H1 (cell line): Measurements from ENCODE around the gene CDH16. TPM values are rescaled to one million over a fixed set of nuclear protein-coding genes. Genes with fewer than 3 reads are reported as not detected.

ENCODE experiments used
- CTCF ChIA-PET: fragments of 300-600 bp; sonication (Branson Sonifier 250); formaldehyde crosslinking; loops from one replicate; lab custom pipeline; 2021; ENCODE audit not compliant: partially characterized antibody; lab: Charles Lee
- POLR2A ChIA-PET: fragments of 300-600 bp; sonication (Branson Sonifier 250); formaldehyde crosslinking; loops from one replicate; lab custom pipeline; 2021; ENCODE audit warnings: inconsistent platforms; ENCODE audit not compliant: partially characterized antibody; lab: Charles Lee
- DNase-seq, 2 experiments: peaks; one replicate each; pipeline versions ENCODE4 v3.0.0 to v3.0.0-alpha.2; 2010 to 2022; ENCODE audit warnings: low spot score in 2 of 2, low read depth in 1 of 2, mixed read lengths in 1 of 2
- FAIRE-seq: peaks from 2 replicates; lab custom pipeline; 2011; peaks lifted over from hg19 to GRCh38; lab: Jason Lieb, UNC
- H2AFZ ChIP-seq: 2 replicates; pipeline ENCODE4 v1.8.1; 2012; ENCODE audit warnings: low read length, inconsistent platforms
- H2AK5ac ChIP-seq: 2 replicates; pipeline ENCODE4 v1.6.1; 2013; ENCODE audit warnings: low read depth, low read length
- H2BK120ac ChIP-seq: replicated peaks from 2 replicates; pipeline ENCODE3; 2013; ENCODE audit warnings: low read depth, low read length, inconsistent platforms
- H2BK12ac ChIP-seq: 2 replicates; pipeline ENCODE4 v1.6.1; 2013; ENCODE audit warnings: low read depth, low read length
- H2BK15ac ChIP-seq: 2 replicates; pipeline ENCODE4 v1.6.1; 2013; ENCODE audit warnings: low read length
- H2BK20ac ChIP-seq: 2 replicates; pipeline ENCODE4 v1.6.1; 2013; ENCODE audit warnings: low read length
- H2BK5ac ChIP-seq: 2 replicates; pipeline ENCODE4 v1.6.1; 2013; ENCODE audit warnings: low read depth, low read length
- H3K14ac ChIP-seq: 2 replicates; pipeline ENCODE4 v1.6.1; 2013; ENCODE audit warnings: inconsistent platforms; ENCODE audit not compliant: insufficient read length
- H3K18ac ChIP-seq: 2 replicates; pipeline ENCODE4 v1.6.1; 2013; ENCODE audit warnings: low read length; ENCODE audit errors: extremely low read depth
- H3K23ac ChIP-seq: 2 replicates; pipeline ENCODE4 v1.6.1; 2013; ENCODE audit warnings: inconsistent platforms; ENCODE audit not compliant: insufficient read length
- H3K23me2 ChIP-seq: 2 replicates; pipeline ENCODE4 v1.6.1; 2013; ENCODE audit warnings: low read depth, low read length
- H3K27ac ChIP-seq: 2 replicates; pipeline ENCODE4 v1.6.1; 2011; ENCODE audit warnings: low read depth, low read length, inconsistent platforms
- H3K27me3 ChIP-seq, 4 experiments: replicated peaks in 1 of 4; 1 replicate in 1 of 4; 2 replicates in 3 of 4; pipeline versions ENCODE4 v1.6.1 to v1.8.1; 2011 to 2013; ENCODE audit warnings: low read length in 3 of 4, mild to moderate bottlenecking in 3 of 4, inconsistent platforms in 2 of 4, mixed read lengths in 2 of 4, moderate library complexity in 1 of 4; ENCODE audit not compliant: control insufficient read depth in 3 of 4, insufficient read depth in 3 of 4; ENCODE audit errors: extremely low read depth in 1 of 4
- H3K36me3 ChIP-seq, 4 experiments: 2 replicates each; pipeline versions ENCODE4 v1.6.1 to v1.8.1; 2011 to 2013; ENCODE audit warnings: mild to moderate bottlenecking in 4 of 4, low read length in 3 of 4, moderate library complexity in 2 of 4, control low read depth in 1 of 4, inconsistent platforms in 1 of 4; ENCODE audit not compliant: insufficient read depth in 4 of 4, control insufficient read depth in 2 of 4
- H3K4ac ChIP-seq: replicated peaks from 2 replicates; pipeline ENCODE3; 2013; ENCODE audit warnings: low read length, low read depth, mixed read lengths, inconsistent platforms; ENCODE audit not compliant: insufficient read length
- H3K4me1 ChIP-seq, 4 experiments: replicated peaks in 1 of 4; 1 replicate in 1 of 4; 2 replicates in 3 of 4; pipeline versions ENCODE4 v1.6.1 to v1.8.1; 2011 to 2013; ENCODE audit warnings: low read length in 3 of 4, inconsistent platforms in 2 of 4, mixed read lengths in 1 of 4; ENCODE audit not compliant: insufficient read depth in 4 of 4, control insufficient read depth in 3 of 4
- H3K4me2 ChIP-seq, 2 experiments: 2 replicates each; pipeline versions ENCODE4 v1.6.1 to v1.8.1; 2011 to 2013; ENCODE audit warnings: low read depth in 2 of 2, low read length in 2 of 2, control low read depth in 1 of 2, inconsistent platforms in 1 of 2, mild to moderate bottlenecking in 1 of 2; ENCODE audit not compliant: insufficient read depth in 1 of 2
- H3K4me3 ChIP-seq, 4 experiments: fragments of 200-600, 300-600 bp in 1 of 4; sonication (generic), shearing (Covaris generic), sonication (Bioruptor Twin) in 1 of 4; 2 replicates each; pipeline versions ENCODE4 v1.5.1 to v1.8.1; 2011 to 2016; ENCODE audit warnings: low read length in 4 of 4, low read depth in 3 of 4, control low read depth in 2 of 4, inconsistent platforms in 2 of 4, mild to moderate bottlenecking in 2 of 4, mixed read lengths in 1 of 4, moderate library complexity in 1 of 4; ENCODE audit not compliant: insufficient read depth in 2 of 4; ENCODE audit errors: extremely low read depth in 1 of 4
- H3K56ac ChIP-seq: replicated peaks from 2 replicates; pipeline ENCODE3; 2013; ENCODE audit warnings: low read depth, mild to moderate bottlenecking, mixed read lengths, low read length, inconsistent platforms; ENCODE audit not compliant: insufficient read length
- H3K79me1 ChIP-seq: 2 replicates; pipeline ENCODE4 v1.6.1; 2013; ENCODE audit warnings: low read depth, low read length, control low read depth
- H3K79me2 ChIP-seq, 2 experiments: 2 replicates each; pipeline versions ENCODE4 v1.6.1 to v1.8.1; 2012 to 2013; ENCODE audit warnings: low read length in 2 of 2, mild to moderate bottlenecking in 2 of 2, inconsistent platforms in 1 of 2; ENCODE audit not compliant: insufficient read depth in 2 of 2, control insufficient read depth in 1 of 2
- H3K9ac ChIP-seq, 4 experiments: replicated peaks in 1 of 4; 1 replicate in 1 of 4; 2 replicates in 3 of 4; pipeline versions ENCODE4 v1.6.1 to v1.8.1; 2011 to 2013; ENCODE audit warnings: low read depth in 3 of 4, low read length in 3 of 4, control low read depth in 2 of 4, mild to moderate bottlenecking in 2 of 4, moderate library complexity in 2 of 4, inconsistent platforms in 1 of 4; ENCODE audit errors: extremely low read depth in 1 of 4
- H3K9me3 ChIP-seq, 2 experiments: 2 replicates each; pipeline versions ENCODE4 v1.6.1 to v1.8.1; 2012 to 2013; ENCODE audit warnings: mild to moderate bottlenecking in 2 of 2, moderate library complexity in 2 of 2, control low read depth in 1 of 2, inconsistent platforms in 1 of 2, low read depth in 1 of 2, low read length in 1 of 2, mixed read lengths in 1 of 2; ENCODE audit not compliant: insufficient read depth in 2 of 2
- H4K20me1 ChIP-seq, 2 experiments: replicated peaks in 1 of 2; 2 replicates each; pipeline versions ENCODE3 to v1.8.1; 2011 to 2013; ENCODE audit warnings: inconsistent platforms in 2 of 2, low read length in 2 of 2, mild to moderate bottlenecking in 1 of 2; ENCODE audit not compliant: insufficient read depth in 2 of 2, control insufficient read depth in 1 of 2
- H4K5ac ChIP-seq: 2 replicates; pipeline ENCODE4 v1.6.1; 2013; ENCODE audit warnings: low read length, low read depth, mixed read lengths, inconsistent platforms; ENCODE audit not compliant: insufficient read length
- H4K8ac ChIP-seq: 2 replicates; pipeline ENCODE4 v1.8.0; 2013; ENCODE audit warnings: mild to moderate bottlenecking, moderate library complexity, low read length, inconsistent platforms; ENCODE audit not compliant: insufficient read depth; ENCODE audit errors: extremely low read depth
- H4K91ac ChIP-seq: replicated peaks from 2 replicates; pipeline ENCODE3; 2013; ENCODE audit warnings: low read length, mixed read lengths, inconsistent platforms; ENCODE audit not compliant: insufficient read length
- ASH2L ChIP-seq: fragments of 200-600, 300-600 bp; sonication (generic); IDR thresholded peaks from one replicate; pipeline ENCODE4 v1.7.1; 2017; ENCODE audit warnings: low read length
- BRCA1 ChIP-seq: IDR thresholded peaks from 2 replicates; pipeline ENCODE4 v1.6.1; 2012; ENCODE audit warnings: low read depth, low read length, improper control_type of control experiment
- EGR1 ChIP-seq: IDR thresholded peaks from 2 replicates; pipeline ENCODE4 v1.6.1; 2011; ENCODE audit warnings: low read depth, low read length, borderline replicate concordance
- HDAC2 ChIP-seq, 2 experiments: fragments of 300-600 bp in 1 of 2; sonication (generic) in 1 of 2; IDR thresholded peaks; 2 replicates each; pipeline ENCODE4 v1.6.1; 2011 to 2012; ENCODE audit warnings: low read depth in 2 of 2, low read length in 2 of 2, mild to moderate bottlenecking in 2 of 2, moderate library complexity in 2 of 2, borderline replicate concordance in 1 of 2, inconsistent platforms in 1 of 2
- KDM5A ChIP-seq: fragments of 200-600 bp; IDR thresholded peaks from 2 replicates; pipeline ENCODE4 v1.7.1; 2012; ENCODE audit warnings: mild to moderate bottlenecking, low read length, inconsistent platforms, mixed read lengths
- POLR2A ChIP-seq, 2 experiments: IDR thresholded peaks; 1 replicate in 1 of 2; 2 replicates in 1 of 2; pipeline ENCODE4 v1.6.1; 2011; ENCODE audit warnings: low read depth in 2 of 2, low read length in 2 of 2, mild to moderate bottlenecking in 2 of 2; ENCODE audit errors: control extremely low read depth in 1 of 2
- POLR2AphosphoS5 ChIP-seq: IDR thresholded peaks from 2 replicates; pipeline ENCODE4 v1.6.1; 2011; ENCODE audit warnings: low read depth, low read length
- RFX5 ChIP-seq: IDR thresholded peaks from 2 replicates; pipeline ENCODE4 v1.6.1; 2011; ENCODE audit warnings: low read depth, low read length, improper control_type of control experiment, borderline replicate concordance
- RXRA ChIP-seq: IDR thresholded peaks from 2 replicates; pipeline ENCODE4 v1.6.1; 2011; ENCODE audit warnings: low read depth, mild to moderate bottlenecking, low read length, moderate library complexity; ENCODE audit not compliant: insufficient read depth
- SIRT6 ChIP-seq: IDR thresholded peaks from one replicate; pipeline ENCODE4 v1.7.1; 2012; ENCODE audit warnings: low read length, inconsistent platforms
- SP4 ChIP-seq: IDR thresholded peaks from 2 replicates; pipeline ENCODE4 v1.6.1; 2012; ENCODE audit warnings: low read length, inconsistent platforms
- SUZ12 ChIP-seq: fragments of 200-600 bp; sonication (generic); IDR thresholded peaks from 2 replicates; pipeline ENCODE4 v1.6.1; 2012; ENCODE audit warnings: mild to moderate bottlenecking, inconsistent platforms, low read length, moderate library complexity, mixed read lengths
- WGBS, 2 experiments: shearing (Covaris generic) in 1 of 2; methylation state at CpG; one replicate each; pipeline versions ENCODE4 v1.1.6 to v1.1.7; 2013 to 2015; ENCODE audit warnings: low lambda C conversion rate in 2 of 2, mixed read lengths in 2 of 2, inconsistent platforms in 1 of 2, low coverage in 1 of 2, missing lambda C conversion rate in 1 of 2; ENCODE audit not compliant: insufficient replicate concordance in 2 of 2, insufficient coverage in 1 of 2, insufficient read length in 1 of 2; ENCODE audit errors: extremely low coverage in 1 of 2, missing lambda C conversion rate in 1 of 2; 5-methylcytosine and 5-hydroxymethylcytosine counted together
- polyA plus RNA-seq, 7 experiments: library from polyadenylated mRNA; depleted of rRNA in 3 of 7; stranded (reverse) in 5 of 7; unstranded in 2 of 7; fragments of >200 nt in 5 of 7; fragments of 200-250 nt in 2 of 7; gene quantifications; 1 replicate in 5 of 7; 2 replicates in 1 of 7; 4 replicates in 1 of 7; pipeline versions ENCODE4 v1.2.1 to v1.2.3, GENCODE V29; 2011 to 2013; ENCODE audit warnings: missing spikeins in 2 of 7, mixed read lengths in 2 of 7
- total RNA-seq: library from RNA; stranded (reverse); fragmentation: NEBNext Ultra II Directional; extraction: Animal tissue kit (Norgen Biotek cat#: 25700); gene quantifications from 2 replicates; pipeline ENCODE4 v1.2.1, GENCODE V29; 2021
- TF ChIP-seq, protein P1 (sequence below): IDR thresholded peaks from 2 replicates; pipeline ENCODE4 v1.6.1; 2012; ENCODE audit warnings: low read length, inconsistent platforms

Gene CDH16
- total and polyA plus RNA-seq, 2 of the 8 experiments (the other 6 are each of a cell fraction or from before 2014, with no cell fraction given): not detected

DNA sequence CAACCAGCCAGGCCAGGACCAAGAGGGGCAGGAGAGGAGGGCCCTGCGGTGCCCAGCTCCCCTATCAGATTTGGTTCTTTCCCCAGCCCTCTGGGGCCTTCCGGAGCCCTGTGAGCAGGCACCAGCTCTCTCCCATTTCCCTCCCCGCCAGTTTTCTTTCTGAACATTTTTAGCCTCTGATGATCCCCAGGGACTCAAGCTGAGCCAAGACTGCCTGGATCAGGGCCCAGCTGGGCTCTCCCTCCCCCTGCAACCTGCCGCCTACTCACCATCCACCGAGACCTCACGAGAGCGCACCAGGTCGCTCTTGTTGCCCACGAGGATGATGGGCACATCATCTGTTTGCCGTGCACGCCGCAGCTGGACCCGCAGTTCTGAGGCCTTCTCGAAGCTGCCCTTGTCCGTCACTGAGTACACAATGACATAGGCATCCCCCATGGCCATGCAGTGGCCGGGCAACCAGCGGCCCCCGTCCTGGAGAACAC lies 4.6 kb upstream of the CDH16 start:
- Histone ChIP-seq H2AK5ac (no peak overlapping the region), H3K36me3 (no peaks in the 10 kb centered on the region), H3K9me3 (no peaks in the 10 kb centered on the region), H3K4me3 (no peak overlapping the region), H3K4me1 (peaks cover 0 to 8% (median under 1%) of the 10 kb centered on the region in 4 experiments; a peak in 4 of 7 replicates), H2BK5ac (no peak overlapping the region), H3K4ac (no peak overlapping the region), H3K79me1 (peaks cover 2% of the 10 kb centered on the region; the same call in 1 of the 2 replicates), H4K8ac (no peak overlapping the region), H3K27ac (no peak overlapping the region), H3K56ac (no peak overlapping the region), H3K23ac (no peak overlapping the region), H2BK20ac (no peak overlapping the region), H3K9ac (no peak overlapping the region), H4K91ac (no peak overlapping the region), H3K23me2 (peaks cover 4% of the 10 kb centered on the region; the same call in 1 of the 2 replicates), H3K27me3 (peaks cover 14 to 46% (median 37%) of the 10 kb centered on the region in 4 experiments; a peak in 6 of 7 replicates), H2BK12ac (no peak overlapping the region), H4K5ac (no peak overlapping the region), H4K20me1 (no peaks in the 10 kb centered on the region), H2BK120ac (no peak overlapping the region), H3K4me2 (no peak overlapping the region), H2BK15ac (no peak overlapping the region), H3K14ac (no peak overlapping the region), H2AFZ (no peak overlapping the region), H3K18ac (no peak overlapping the region), H3K79me2 (no peaks in the 10 kb centered on the region)
- no peak for DNase-seq
- POLR2A ChIA-PET: interaction anchor here (0.6 kb wide), 1 partner anchor 82 kb away, joined by 3 read pairs; no protein-coding TSS in a partner anchor
- no peak for FAIRE-seq
- no peak for TF ChIP-seq SP4
- no peak for TF ChIP-seq ASH2L
- no peak for TF ChIP-seq POLR2A (IDR thresholded peaks at IDR 0.05; ENCODE audit: control extremely low read depth in 1 of 2, low read depth in 2 of 2, low read length in 2 of 2)
- TF ChIP-seq RXRA: no peak
- TF ChIP-seq BRCA1: no peak
- TF ChIP-seq SUZ12: no peak
- TF ChIP-seq RFX5: no peak
- TF ChIP-seq, protein P1, sequence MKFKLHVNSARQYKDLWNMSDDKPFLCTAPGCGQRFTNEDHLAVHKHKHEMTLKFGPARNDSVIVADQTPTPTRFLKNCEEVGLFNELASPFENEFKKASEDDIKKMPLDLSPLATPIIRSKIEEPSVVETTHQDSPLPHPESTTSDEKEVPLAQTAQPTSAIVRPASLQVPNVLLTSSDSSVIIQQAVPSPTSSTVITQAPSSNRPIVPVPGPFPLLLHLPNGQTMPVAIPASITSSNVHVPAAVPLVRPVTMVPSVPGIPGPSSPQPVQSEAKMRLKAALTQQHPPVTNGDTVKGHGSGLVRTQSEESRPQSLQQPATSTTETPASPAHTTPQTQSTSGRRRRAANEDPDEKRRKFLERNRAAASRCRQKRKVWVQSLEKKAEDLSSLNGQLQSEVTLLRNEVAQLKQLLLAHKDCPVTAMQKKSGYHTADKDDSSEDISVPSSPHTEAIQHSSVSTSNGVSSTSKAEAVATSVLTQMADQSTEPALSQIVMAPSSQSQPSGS: no peak
- TF ChIP-seq POLR2AphosphoS5: no peak
- no peak for TF ChIP-seq EGR1
- no peak for TF ChIP-seq SIRT6
- no peak for TF ChIP-seq HDAC2 (IDR thresholded peaks at IDR 0.05; ENCODE audit: borderline replicate concordance in 1 of 2, low read depth in 2 of 2, low read length in 2 of 2)
- no peak for TF ChIP-seq KDM5A
- 89% methylated on average over 17 of the region's 18 CpGs; no CpG with 5 or more reads in 1 of the 2 experiments for WGBS, 2 experiments
- CTCF ChIA-PET: interaction anchor here (0.9 to 27.5 kb wide), 2 partner anchors 24 to 50 kb away, joined by 3 to 1009 read pairs; partner anchors contain the start of genes CDH16 and PDP2
